Endothelial cell (in vitro differentiated cells): ENCODE results near the gene OR1D2. TPM values are rescaled to one million over a fixed set of nuclear protein-coding genes. Genes with fewer than 3 reads are reported as not detected.

ENCODE experiments used
- DNase-seq: peaks from one replicate; pipeline ENCODE4 v3.0.0; 2021; ENCODE audit warnings: low spot score
- H3K27ac Mint-ChIP-seq: one replicate; pipeline ENCODE4 v1.8.0; 2021; ENCODE audit warnings: mixed read lengths, inconsistent platforms; ENCODE audit not compliant: unreplicated experiment
- H3K27me3 Mint-ChIP-seq: one replicate; pipeline ENCODE4 v1.8.0; 2021; ENCODE audit warnings: mild to moderate bottlenecking, moderate library complexity, mixed read lengths, inconsistent platforms; ENCODE audit not compliant: unreplicated experiment
- H3K36me3 Mint-ChIP-seq: one replicate; pipeline ENCODE4 v1.8.0; 2021; ENCODE audit warnings: mild to moderate bottlenecking, low read depth, mixed read lengths, inconsistent platforms; ENCODE audit not compliant: unreplicated experiment
- H3K4me1 Mint-ChIP-seq: one replicate; pipeline ENCODE4 v1.8.0; 2021; ENCODE audit warnings: mild to moderate bottlenecking, mixed read lengths, inconsistent platforms; ENCODE audit not compliant: unreplicated experiment
- H3K4me3 Mint-ChIP-seq: one replicate; pipeline ENCODE4 v1.8.0; 2021; ENCODE audit warnings: mild to moderate bottlenecking, mixed read lengths, inconsistent platforms; ENCODE audit not compliant: unreplicated experiment
- H3K9me3 Mint-ChIP-seq: one replicate; pipeline ENCODE4 v1.8.0; 2021; ENCODE audit warnings: mixed read lengths, inconsistent platforms; ENCODE audit not compliant: unreplicated experiment
- total RNA-seq: library from RNA; stranded (reverse); fragmentation: NEBNext Ultra II Directional; extraction: Animal tissue kit (Norgen Biotek cat#: 25700); gene quantifications from one replicate; pipeline ENCODE4 v1.2.1, GENCODE V29; 2021; ENCODE audit not compliant: unreplicated experiment
- TF ChIP-seq, protein P1 (sequence below): fragments of 200-600 bp; sonication (generic); IDR thresholded peaks from one replicate; pipeline ENCODE4 v1.5.0; 2021; ENCODE audit warnings: antibody characterized with exemption; ENCODE audit not compliant: unreplicated experiment

OR1D2 gene
- total RNA-seq, 1 donor from 2014 or later: not detected

DNA sequence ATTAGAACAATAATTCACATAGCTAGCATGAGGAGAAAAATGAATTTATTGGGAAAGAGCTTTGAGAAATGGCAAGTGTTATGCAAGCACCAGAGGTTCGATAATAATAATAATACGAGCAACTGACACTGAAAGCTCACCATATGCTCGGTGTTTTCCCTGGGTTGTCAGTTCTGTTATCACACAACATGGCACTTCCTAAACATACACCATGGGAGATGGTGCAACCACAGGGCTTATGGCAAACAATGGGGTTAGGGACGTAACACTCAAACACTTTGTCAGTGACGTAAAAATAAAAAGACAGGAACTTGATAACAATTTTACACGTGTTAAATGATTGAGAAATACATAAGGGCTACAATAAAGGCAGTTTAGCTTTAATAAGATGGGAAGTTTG, 64.5 kb downstream of the OR1D2 start:
- Mint-ChIP-seq H3K4me3 (no peak overlapping the region), H3K27ac (no peak overlapping the region), H3K36me3 (peaks cover 8% of the 10 kb centered on the region), H3K27me3 (peaks cover 3% of the 10 kb centered on the region), H3K4me1 (no peaks in the 10 kb centered on the region), H3K9me3 (no peaks in the 10 kb centered on the region)
- TF ChIP-seq, protein P1, sequence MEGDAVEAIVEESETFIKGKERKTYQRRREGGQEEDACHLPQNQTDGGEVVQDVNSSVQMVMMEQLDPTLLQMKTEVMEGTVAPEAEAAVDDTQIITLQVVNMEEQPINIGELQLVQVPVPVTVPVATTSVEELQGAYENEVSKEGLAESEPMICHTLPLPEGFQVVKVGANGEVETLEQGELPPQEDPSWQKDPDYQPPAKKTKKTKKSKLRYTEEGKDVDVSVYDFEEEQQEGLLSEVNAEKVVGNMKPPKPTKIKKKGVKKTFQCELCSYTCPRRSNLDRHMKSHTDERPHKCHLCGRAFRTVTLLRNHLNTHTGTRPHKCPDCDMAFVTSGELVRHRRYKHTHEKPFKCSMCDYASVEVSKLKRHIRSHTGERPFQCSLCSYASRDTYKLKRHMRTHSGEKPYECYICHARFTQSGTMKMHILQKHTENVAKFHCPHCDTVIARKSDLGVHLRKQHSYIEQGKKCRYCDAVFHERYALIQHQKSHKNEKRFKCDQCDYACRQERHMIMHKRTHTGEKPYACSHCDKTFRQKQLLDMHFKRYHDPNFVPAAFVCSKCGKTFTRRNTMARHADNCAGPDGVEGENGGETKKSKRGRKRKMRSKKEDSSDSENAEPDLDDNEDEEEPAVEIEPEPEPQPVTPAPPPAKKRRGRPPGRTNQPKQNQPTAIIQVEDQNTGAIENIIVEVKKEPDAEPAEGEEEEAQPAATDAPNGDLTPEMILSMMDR: no peak
- DNase-seq: no peak

DNA sequence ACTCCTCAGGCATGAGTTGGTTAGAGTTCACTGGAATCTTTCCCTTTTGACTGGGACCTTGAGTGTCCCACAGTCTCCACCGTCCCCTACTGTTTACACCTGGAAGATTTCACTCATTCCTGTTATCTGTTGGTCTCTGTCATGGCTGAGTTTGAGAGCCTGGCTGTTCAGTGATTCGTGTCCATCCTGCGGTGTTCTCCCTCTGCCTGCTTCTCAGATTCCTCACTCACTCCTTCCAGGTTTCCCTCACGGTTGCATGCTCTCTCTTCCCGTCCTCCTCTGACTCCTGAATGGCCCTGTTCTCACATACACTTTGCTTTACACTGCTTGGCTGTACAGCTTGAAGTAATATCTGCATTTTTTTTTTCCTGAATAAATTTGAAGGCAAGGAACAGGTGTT, 65.3 kb downstream of the OR1D2 start:
- Mint-ChIP-seq H3K4me3 (no peak overlapping the region), H3K4me1 (no peaks in the 10 kb centered on the region), H3K9me3 (no peaks in the 10 kb centered on the region), H3K36me3 (peaks cover 8% of the 10 kb centered on the region), H3K27me3 (peaks cover 3% of the 10 kb centered on the region), H3K27ac (no peak overlapping the region)
- TF ChIP-seq, protein P1: no peak
- no peak for DNase-seq

Other genes with a start within 250 kb of the OR1D2 start
- gene OR1D5, start 40.8 kb downstream of the OR1D2 start, total RNA-seq: not detected
- not detected for gene OR1G1, start 23.1 kb upstream of the OR1D2 start, total RNA-seq
- not detected for gene OR1A2, start 93.1 kb upstream of the OR1D2 start, total RNA-seq
- gene OR1A1, start 103.2 kb upstream of the OR1D2 start, total RNA-seq: not detected
- gene OR3A1, start 193.9 kb upstream of the OR1D2 start, total RNA-seq: not detected